ENCODE data around the gene GK. TPM values are rescaled to one million over a fixed set of nuclear protein-coding genes. Genes with fewer than 3 reads are reported as not detected.

GK gene
- total and polyA plus RNA-seq, 2 donors (not counting 3 experiments of a cell fraction or from before 2014, with no cell fraction given): 2.7 to 7.6 TPM

DNA sequence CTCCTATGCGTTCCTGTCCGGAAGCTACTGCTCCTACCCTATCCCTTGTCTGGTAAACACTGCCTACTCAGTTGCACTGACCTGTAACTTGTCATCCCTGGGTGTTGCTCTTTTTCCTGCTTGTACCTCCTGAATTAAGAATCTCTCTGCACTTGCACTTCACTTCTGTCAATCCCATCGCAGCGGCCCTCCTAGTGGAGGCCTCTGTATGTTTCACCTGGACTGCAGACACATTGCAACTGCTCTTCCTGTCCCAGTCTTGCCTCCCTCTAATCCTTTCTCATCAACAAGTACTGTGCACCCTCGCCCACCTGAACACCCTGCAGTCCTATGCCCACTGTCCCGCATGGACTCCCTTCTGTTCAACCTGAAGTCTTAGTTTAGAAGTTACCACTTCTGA lies 8.0 kb downstream of the GK start:
- TF ChIP-seq EZH2 (IDR thresholded peaks at IDR 0.05; ENCODE audit: borderline replicate concordance, low read depth, low read length, severe bottlenecking) (no peak), POLR2A (IDR thresholded peaks at IDR 0.05; ENCODE audit: low read depth, low read length) (no peak), JUN (IDR thresholded peaks at IDR 0.05; ENCODE audit: borderline replicate concordance, insufficient read depth, insufficient read length, low read depth) (no peak), MYC (IDR thresholded peaks at IDR 0.05; ENCODE audit: low read depth, low read length) (no peak), FOS (IDR thresholded peaks at IDR 0.05; ENCODE audit: borderline replicate concordance, insufficient read depth, low read length) (no peak), MAX (IDR thresholded peaks at IDR 0.05; ENCODE audit: insufficient read depth, insufficient read length) (no peak), GATA2 (IDR thresholded peaks at IDR 0.05; ENCODE audit: insufficient read depth, insufficient read length, low read depth, low read length) (no peak), POLR2AphosphoS5 (IDR thresholded peaks at IDR 0.05; ENCODE audit: insufficient read depth, low read depth, low read length) (no peak)
- TF ChIP-seq, protein P1, sequence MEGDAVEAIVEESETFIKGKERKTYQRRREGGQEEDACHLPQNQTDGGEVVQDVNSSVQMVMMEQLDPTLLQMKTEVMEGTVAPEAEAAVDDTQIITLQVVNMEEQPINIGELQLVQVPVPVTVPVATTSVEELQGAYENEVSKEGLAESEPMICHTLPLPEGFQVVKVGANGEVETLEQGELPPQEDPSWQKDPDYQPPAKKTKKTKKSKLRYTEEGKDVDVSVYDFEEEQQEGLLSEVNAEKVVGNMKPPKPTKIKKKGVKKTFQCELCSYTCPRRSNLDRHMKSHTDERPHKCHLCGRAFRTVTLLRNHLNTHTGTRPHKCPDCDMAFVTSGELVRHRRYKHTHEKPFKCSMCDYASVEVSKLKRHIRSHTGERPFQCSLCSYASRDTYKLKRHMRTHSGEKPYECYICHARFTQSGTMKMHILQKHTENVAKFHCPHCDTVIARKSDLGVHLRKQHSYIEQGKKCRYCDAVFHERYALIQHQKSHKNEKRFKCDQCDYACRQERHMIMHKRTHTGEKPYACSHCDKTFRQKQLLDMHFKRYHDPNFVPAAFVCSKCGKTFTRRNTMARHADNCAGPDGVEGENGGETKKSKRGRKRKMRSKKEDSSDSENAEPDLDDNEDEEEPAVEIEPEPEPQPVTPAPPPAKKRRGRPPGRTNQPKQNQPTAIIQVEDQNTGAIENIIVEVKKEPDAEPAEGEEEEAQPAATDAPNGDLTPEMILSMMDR (IDR thresholded peaks at IDR 0.05; ENCODE audit: extremely low read depth in 1 of 2, insufficient read depth in 1 of 2, low read depth in 1 of 2, low read length in 2 of 2): no peak
- Histone ChIP-seq H3K79me2 (ENCODE audit: control insufficient read depth, insufficient read depth, low read length) (no peaks in the 10 kb centered on the region), H3K9me3 (replicated peaks; ENCODE audit: control insufficient read depth, insufficient read depth, low read length) (no peaks in the 10 kb centered on the region), H3K27ac (ENCODE audit: insufficient read depth, low read depth, low read length) (no peak overlapping the region), H4K20me1 (replicated peaks; ENCODE audit: control insufficient read depth, extremely low read depth, insufficient read depth, low read length) (no peaks in the 10 kb centered on the region), H3K27me3 (ENCODE audit: control insufficient read depth in 2 of 2, insufficient read depth in 2 of 2, low read length in 2 of 2) (no peaks in the 10 kb centered on the region), H2AFZ (ENCODE audit: low read depth, low read length) (no peak overlapping the region), H3K4me3 (replicated peaks in 1 of 3; ENCODE audit: insufficient read depth in 1 of 3, low read depth in 1 of 3, low read length in 3 of 3) (no peak overlapping the region), H3K9ac (replicated peaks; ENCODE audit: extremely low read depth, insufficient read depth, low read length) (no peak overlapping the region), H3K4me2 (ENCODE audit: insufficient read depth, low read length) (no peak overlapping the region), H3K4me1 (ENCODE audit: control insufficient read depth, extremely low read depth, insufficient read depth, low read length) (peaks cover 2% of the 10 kb centered on the region), H3K36me3 (ENCODE audit: control insufficient read depth in 2 of 2, extremely low read depth in 1 of 2, insufficient read depth in 2 of 2, low read length in 2 of 2) (no peaks in the 10 kb centered on the region), H3K9me1 (replicated peaks; ENCODE audit: control insufficient read depth, extremely low read depth, insufficient read depth, low read length) (no peaks in the 10 kb centered on the region)
- no TSS peak for BruUV-seq (replicated peaks)
- POLR2A ChIA-PET: no interaction called here
- DNase-seq (ENCODE audit: low read depth, low spot score) (no peak), FAIRE-seq (no peak)
- dilution Hi-C loops (cut with MboI; ENCODE audit: extremely low pct_ligation_motif_present, low sequenced_read_pairs): no loop called here
- CTCF ChIA-PET: no interaction called here
- intact Hi-C loops (cut with micrococcal nuclease): no loop called here
